ENCODE data around the gene TENT5C.

The TENT5C gene

GRCh38 chr1:117639741-117640140, 33.9 kb downstream of the TENT5C start:
- no peak for DNase-seq

- DNase-seq: no peak
Measured at GRCh38 chr1:117641536-117641935, 35.7 kb downstream of the TENT5C start.

GRCh38 chr1:117642963-117643362, 37.1 kb downstream of the TENT5C start:
- no peak for DNase-seq

- no peak for DNase-seq
Measured at GRCh38 chr1:117643601-117644000, 37.8 kb downstream of the TENT5C start.

GRCh38 chr1:117644696-117645311, 39.0 kb downstream of the TENT5C start:
- no peak for DNase-seq

- no peak for DNase-seq
Measured at GRCh38 chr1:117645343-117645742, 39.5 kb downstream of the TENT5C start.

GRCh38 chr1:117646007-117646811, 40.4 kb downstream of the TENT5C start:
- no peak for DNase-seq

- no peak for DNase-seq
Measured at GRCh38 chr1:117646956-117647355, 41.1 kb downstream of the TENT5C start.

- no peak for DNase-seq
Measured at GRCh38 chr1:117648015-117648414, 42.2 kb downstream of the TENT5C start.

- DNase-seq: no peak
Measured at GRCh38 chr1:117650840-117651568, 45.2 kb downstream of the TENT5C start.

- DNase-seq: no peak
Measured at GRCh38 chr1:117651616-117652015, 45.8 kb downstream of the TENT5C start.

GRCh38 chr1:117652421-117652820, 46.6 kb downstream of the TENT5C start:
- DNase-seq: no peak

GRCh38 chr1:117653195-117653594, 47.3 kb downstream of the TENT5C start:
- no peak for DNase-seq

GRCh38 chr1:117653732-117654492, 48.1 kb downstream of the TENT5C start:
- DNase-seq: no peak

- no peak for DNase-seq
Measured at GRCh38 chr1:117654493-117655219, 48.8 kb downstream of the TENT5C start.

GRCh38 chr1:117655220-117655577, 49.4 kb downstream of the TENT5C start:
- no peak for DNase-seq

GRCh38 chr1:117656202-117656641, 50.4 kb downstream of the TENT5C start:
- no peak for DNase-seq

GRCh38 chr1:117657031-117657430, 51.2 kb downstream of the TENT5C start:
- no peak for DNase-seq

GRCh38 chr1:117657949-117658660, 52.3 kb downstream of the TENT5C start:
- no peak for DNase-seq

- DNase-seq: no peak
Measured at GRCh38 chr1:117658676-117659075, 52.8 kb downstream of the TENT5C start.

GRCh38 chr1:117659550-117660270, 53.9 kb downstream of the TENT5C start:
- DNase-seq: no peak

Measured in GOT3 (cell line).